Activated B cell treated with CpG ODN at 0.5 μM for 24 hours (primary cell): Measurements from ENCODE around the gene PPIL6. TPM values are rescaled to one million over a fixed set of nuclear protein-coding genes. Genes with fewer than 3 reads are reported as not detected.

ENCODE experiments used
- ATAC-seq: fragments of 200-7000 bp; cut with Tn5 transposase; one replicate; pipeline ENCODE4 v1.10.0; 2021; ENCODE audit warnings: low read depth, mild to moderate bottlenecking, moderate library complexity
- CTCF ChIA-PET: fragments of 350-600 bp; sonication (Branson Sonifier 250); formaldehyde crosslinking; loops from one replicate; lab custom pipeline; 2021; ENCODE audit warnings: antibody characterized with exemption; lab: Charles Lee
- POLR2A ChIA-PET: fragments of 350-600 bp; sonication (Branson Sonifier 250); formaldehyde crosslinking; loops from one replicate; lab custom pipeline; 2021; ENCODE audit warnings: antibody characterized with exemption; lab: Charles Lee
- DNase-seq: peaks from one replicate; pipeline ENCODE4 v3.0.0; 2022
- H3K27ac Mint-ChIP-seq: one replicate; pipeline ENCODE4 v1.8.0; 2020; ENCODE audit warnings: mixed read lengths
- H3K27me3 Mint-ChIP-seq: one replicate; pipeline ENCODE4 v1.8.0; 2021; ENCODE audit warnings: mixed read lengths
- H3K36me3 Mint-ChIP-seq: one replicate; pipeline ENCODE4 v1.8.0; 2021; ENCODE audit warnings: low read depth, mixed read lengths
- H3K4me1 Mint-ChIP-seq: one replicate; pipeline ENCODE4 v1.8.0; 2021; ENCODE audit warnings: mixed read lengths
- H3K4me3 Mint-ChIP-seq: one replicate; pipeline ENCODE4 v1.8.0; 2020; ENCODE audit warnings: mild to moderate bottlenecking, mixed read lengths
- H3K9me3 Mint-ChIP-seq: one replicate; pipeline ENCODE4 v1.8.0; 2020; ENCODE audit warnings: mixed read lengths
- CTCF ChIP-seq: fragments of 200-600 bp; IDR thresholded peaks from one replicate; pipeline ENCODE4 v1.8.0; 2022; ENCODE audit warnings: antibody characterized with exemption, mild to moderate bottlenecking
- intact Hi-C: fragments of 100-400 bp; cut with micrococcal nuclease; formaldehyde crosslinking; loops from one replicate; pipeline ENCODE4 v1.15.1; 2024
- total RNA-seq: library from RNA; stranded (reverse); gene quantifications from 2 replicates; pipeline ENCODE4 v1.2.3, GENCODE V29; 2022

The PPIL6 gene
- total RNA-seq, 1 donor from 2014 or later: 0.91 TPM

DNA sequence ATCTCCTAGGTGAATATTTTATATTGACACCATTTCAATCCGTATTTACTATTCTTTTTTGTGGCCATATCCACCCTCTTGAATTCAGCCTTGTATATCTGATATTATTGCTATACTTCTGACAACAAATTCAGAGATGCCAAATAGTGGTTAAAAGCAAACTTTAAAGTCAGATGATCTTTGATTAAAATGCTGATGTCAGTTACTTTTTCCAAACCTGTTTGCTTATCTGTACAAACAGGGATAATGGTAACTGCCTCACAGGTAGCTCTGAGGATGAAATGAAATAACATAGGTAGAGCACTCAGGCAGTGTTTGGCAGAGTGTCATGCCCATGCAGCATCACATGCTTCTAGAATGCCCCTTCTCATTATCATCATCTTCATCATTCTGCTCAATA lies 19.2 kb downstream of the PPIL6 start:
- Mint-ChIP-seq H3K4me3 (no peak overlapping the region), H3K9me3 (no peaks in the 10 kb centered on the region), H3K4me1 (peaks cover 6% of the 10 kb centered on the region), H3K36me3 (no peaks in the 10 kb centered on the region), H3K27ac (no peak overlapping the region), H3K27me3 (no peaks in the 10 kb centered on the region)
- no peak for TF ChIP-seq CTCF
- intact Hi-C loops: no loop called here
- POLR2A ChIA-PET: no interaction called here
- no peak for DNase-seq
- no peak for ATAC-seq
- CTCF ChIA-PET: no interaction called here

GRCh38 chr6:109420751-109421150 lies 19.7 kb downstream of the PPIL6 start:
- no peak overlapping the region for H3K27ac Mint-ChIP-seq
- no peaks in the 10 kb centered on the region for H3K9me3 Mint-ChIP-seq
- peaks cover 6% of the 10 kb centered on the region for H3K4me1 Mint-ChIP-seq
- ATAC-seq (peak; percentile 58), DNase-seq (no peak)
- ChIA-PET CTCF (no interaction called here), POLR2A (no interaction called here)
- no peaks in the 10 kb centered on the region for H3K36me3 Mint-ChIP-seq
- H3K4me3 Mint-ChIP-seq: no peak overlapping the region
- H3K27me3 Mint-ChIP-seq: no peaks in the 10 kb centered on the region
- intact Hi-C loops: no loop called here
- no peak for TF ChIP-seq CTCF

DNA sequence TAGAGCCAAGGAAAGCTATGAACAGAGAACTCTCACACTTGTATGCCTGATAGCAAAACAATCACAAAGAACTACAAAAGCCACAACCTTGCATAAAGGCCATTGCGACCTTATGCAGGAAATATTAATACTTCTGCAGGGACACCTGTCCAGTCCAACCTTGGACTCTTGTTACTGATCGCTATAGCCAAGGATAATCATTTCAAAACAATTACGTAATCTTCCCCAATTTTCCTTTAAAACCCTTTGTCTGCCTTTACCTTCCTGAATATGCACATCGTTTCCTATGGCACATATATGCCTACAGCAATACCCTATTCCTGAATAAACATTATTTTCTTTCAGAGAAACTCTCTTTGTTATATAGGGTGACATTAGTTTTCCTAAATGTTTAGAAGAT lies 22.8 kb downstream of the PPIL6 start:
- TF ChIP-seq CTCF: no peak
- ChIA-PET POLR2A (no interaction called here), CTCF (no interaction called here)
- H3K27ac Mint-ChIP-seq: no peak overlapping the region
- ATAC-seq (no peak), DNase-seq (no peak)
- no peaks in the 10 kb centered on the region for H3K9me3 Mint-ChIP-seq
- H3K27me3 Mint-ChIP-seq: no peaks in the 10 kb centered on the region
- H3K4me3 Mint-ChIP-seq: no peak overlapping the region
- no peaks in the 10 kb centered on the region for H3K36me3 Mint-ChIP-seq
- peaks cover 2% of the 10 kb centered on the region for H3K4me1 Mint-ChIP-seq
- intact Hi-C loops: no loop called here

- CTCF ChIA-PET: no interaction called here
- intact Hi-C loops: no loop called here
- no peak for ATAC-seq
Observed at GRCh38 chr6:109411034-109411433, 29.4 kb downstream of the PPIL6 start.

DNA sequence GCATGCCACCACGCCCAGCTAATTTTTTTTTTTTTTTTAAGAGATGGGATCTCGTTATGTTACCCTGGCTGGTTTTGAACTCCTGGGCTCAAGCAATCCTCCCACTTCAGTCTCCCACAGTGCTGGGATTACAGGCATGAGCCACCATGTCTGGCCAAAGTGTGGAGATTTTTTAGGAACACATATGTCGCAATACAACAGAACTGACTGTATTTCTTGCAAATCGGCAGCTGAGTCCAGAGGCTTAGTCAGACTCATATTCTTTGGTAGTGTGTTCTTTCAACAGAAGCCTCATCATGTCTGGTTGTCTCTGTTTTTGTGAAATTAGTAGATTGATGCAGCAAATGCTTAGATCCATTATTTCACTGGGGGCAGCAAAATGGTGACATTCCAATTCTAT lies 34.2 kb downstream of the PPIL6 start:
- Mint-ChIP-seq H3K9me3 (peaks cover 3% of the 10 kb centered on the region), H3K27me3 (peaks cover 4% of the 10 kb centered on the region), H3K4me3 (no peak overlapping the region), H3K4me1 (no peaks in the 10 kb centered on the region), H3K27ac (no peak overlapping the region), H3K36me3 (no peaks in the 10 kb centered on the region)
- no peak for TF ChIP-seq CTCF
- intact Hi-C loops: no loop called here
- ChIA-PET POLR2A (no interaction called here), CTCF (no interaction called here)
- DNase-seq (no peak), ATAC-seq (no peak)

More at GRCh38 chr6:109411034-109411433, 29.4 kb downstream of the PPIL6 start:
- Mint-ChIP-seq H3K4me3 (no peak overlapping the region), H3K27ac (no peak overlapping the region), H3K27me3 (peaks cover 4% of the 10 kb centered on the region), H3K9me3 (peaks cover 3% of the 10 kb centered on the region), H3K4me1 (no peaks in the 10 kb centered on the region), H3K36me3 (no peaks in the 10 kb centered on the region)
- TF ChIP-seq CTCF: no peak
- no peak for DNase-seq
- POLR2A ChIA-PET: no interaction called here
